Fibroblast of the conjunctiva (primary cell): ENCODE results near the gene CDKN2B-AS1.
"Not testable (repeated sequence)": the region's sequence is repeated elsewhere in the genome, so short reads cannot be mapped to it uniquely, and the experiment has no call there.

Experiments used
- DNase-seq: peaks from one replicate; pipeline ENCODE4 v3.0.0-alpha.2; 2010; ENCODE audit warnings: low read depth

Gene CDKN2B-AS1

DNA sequence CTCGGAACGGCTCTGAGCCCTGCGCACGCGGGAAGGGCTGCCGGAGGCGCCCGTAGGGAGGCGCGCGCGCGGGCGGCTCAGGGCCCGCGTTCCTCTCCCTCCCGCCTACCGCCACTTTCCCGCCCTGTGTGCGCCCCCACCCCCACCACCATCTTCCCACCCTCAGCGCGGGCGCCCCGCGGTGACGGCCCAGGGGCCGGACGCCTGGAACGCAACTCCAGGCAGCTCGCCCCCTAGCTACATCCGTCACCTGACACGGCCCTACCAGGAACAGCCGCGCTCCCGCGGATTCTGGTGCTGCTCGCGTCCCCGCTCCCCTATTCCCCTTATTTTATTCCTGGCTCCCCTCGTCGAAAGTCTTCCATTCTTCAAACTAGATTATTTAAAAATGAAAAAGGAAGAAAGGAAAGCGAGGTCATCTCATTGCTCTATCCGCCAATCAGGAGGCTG is at the start of gene CDKN2B-AS1:
CDKN2B-AS1 (plus strand) TSS at position 236 of the 450 bp plus-strand sequence.
- DNase-seq = no peak

DNA sequence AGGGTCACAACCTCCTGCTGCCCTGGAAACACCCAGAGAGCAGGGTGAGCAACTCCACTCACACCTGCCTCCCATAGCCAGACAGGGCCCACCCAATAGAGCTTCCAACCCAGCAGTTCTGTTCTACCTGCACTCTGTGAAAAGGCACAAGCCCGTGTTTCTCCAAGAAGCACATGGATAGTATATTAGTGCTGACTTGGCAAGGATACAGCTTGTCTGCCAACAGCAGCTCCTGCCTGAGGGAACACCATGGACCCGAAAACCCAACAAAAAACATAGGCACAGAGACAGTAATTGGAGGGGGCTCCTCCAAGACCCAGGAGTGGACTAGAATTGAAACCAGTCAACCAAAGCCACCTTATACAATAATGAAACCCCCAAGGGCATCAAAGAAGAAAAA is 49.0 kb upstream of the CDKN2B-AS1 start:
- no peak for DNase-seq

DNA sequence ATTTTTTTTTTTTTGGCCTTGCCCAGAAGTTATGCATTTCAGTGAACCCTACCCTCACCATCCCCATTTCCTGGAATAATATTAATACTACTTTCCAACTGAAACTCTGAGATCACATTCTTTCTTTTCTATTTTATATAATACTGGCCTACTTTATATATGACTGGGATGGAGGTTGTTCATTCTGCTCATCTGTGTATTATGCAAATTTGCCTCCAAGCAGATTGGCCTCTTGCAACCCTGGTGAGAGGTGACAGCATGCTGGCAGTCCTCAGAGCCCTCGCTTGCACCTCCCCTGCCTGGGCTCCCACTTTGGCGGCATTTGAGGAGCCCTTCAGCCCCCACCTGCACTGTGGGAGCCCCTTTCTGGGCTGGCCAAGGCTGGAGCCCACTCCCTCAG is 35.8 kb upstream of the CDKN2B-AS1 start:
- no peak for DNase-seq

GRCh38 chr9:21959268-21959667 is 35.3 kb upstream of the CDKN2B-AS1 start:
- DNase-seq = not testable (repeated sequence)

DNA sequence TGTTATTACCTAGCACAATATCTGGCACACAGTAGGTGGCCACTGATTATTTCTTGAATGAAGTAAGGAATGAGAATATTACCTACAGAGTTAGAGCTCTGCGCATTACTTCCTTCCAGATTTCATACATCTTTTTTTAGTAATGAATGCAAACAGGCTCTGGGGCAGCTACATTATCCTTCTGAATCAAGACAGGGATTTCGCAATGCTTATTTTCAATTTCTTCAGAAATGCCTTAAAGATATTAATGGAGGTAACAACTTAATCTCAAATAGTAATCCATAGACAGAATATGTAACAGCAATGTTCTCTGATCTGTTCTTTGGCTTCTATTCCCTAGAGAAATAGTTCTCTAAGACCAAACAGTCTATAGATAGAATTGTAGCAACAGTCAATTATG is 33.0 kb upstream of the CDKN2B-AS1 start:
- no peak for DNase-seq

DNA sequence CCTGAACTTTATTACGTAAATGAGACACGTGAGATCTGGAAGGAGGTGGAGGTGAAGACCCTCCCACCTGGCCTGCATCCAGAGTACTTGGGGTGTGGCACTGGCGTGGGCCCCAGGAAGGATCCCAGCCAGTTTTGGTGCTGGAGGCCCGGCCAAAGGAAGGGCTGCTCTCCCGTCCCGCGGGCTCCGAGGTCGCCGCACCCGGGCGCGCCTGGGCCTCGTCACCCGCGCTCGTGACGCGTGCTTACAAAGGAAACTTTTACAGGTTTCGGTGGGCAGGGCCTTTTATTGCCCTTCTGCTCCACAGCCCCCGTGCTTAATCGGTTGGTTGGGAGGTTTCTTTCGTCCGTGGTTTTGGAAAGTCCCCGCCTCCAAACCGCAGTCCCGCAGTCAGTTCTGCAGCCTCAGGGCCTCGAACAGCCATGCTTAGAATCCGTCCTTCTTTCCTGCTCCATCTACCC is 29.6 kb upstream of the CDKN2B-AS1 start:
- DNase-seq = peak; percentile 35

DNA sequence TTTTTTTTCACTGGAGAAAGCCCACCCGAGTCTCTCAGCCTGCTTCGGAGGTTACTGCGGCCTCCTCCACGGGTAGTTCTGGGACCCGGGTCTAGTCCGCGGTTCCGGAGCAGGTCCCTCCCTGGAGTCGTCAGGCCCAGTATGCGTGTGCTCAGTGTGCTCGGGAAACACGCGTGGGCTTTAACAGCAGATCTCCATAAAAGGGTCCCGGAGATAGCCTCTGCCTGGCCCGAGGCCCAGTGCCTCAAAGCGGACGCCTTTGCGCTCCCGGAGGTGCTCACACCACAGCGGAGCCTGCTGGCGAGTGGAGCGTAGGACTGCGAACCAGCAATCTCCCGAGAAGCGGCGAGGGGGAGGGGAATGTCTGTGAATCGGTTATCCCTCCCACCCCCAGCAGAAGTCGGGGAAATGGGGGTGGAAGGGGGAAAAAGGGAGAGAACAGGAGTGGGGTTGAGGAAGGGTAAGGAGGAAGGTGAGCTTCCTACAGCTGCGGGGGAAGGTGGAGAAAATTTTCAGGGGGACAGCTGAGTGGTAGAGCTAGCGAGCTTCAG is 29.1 kb upstream of the CDKN2B-AS1 start:
- DNase-seq = peak; percentile 34

DNA sequence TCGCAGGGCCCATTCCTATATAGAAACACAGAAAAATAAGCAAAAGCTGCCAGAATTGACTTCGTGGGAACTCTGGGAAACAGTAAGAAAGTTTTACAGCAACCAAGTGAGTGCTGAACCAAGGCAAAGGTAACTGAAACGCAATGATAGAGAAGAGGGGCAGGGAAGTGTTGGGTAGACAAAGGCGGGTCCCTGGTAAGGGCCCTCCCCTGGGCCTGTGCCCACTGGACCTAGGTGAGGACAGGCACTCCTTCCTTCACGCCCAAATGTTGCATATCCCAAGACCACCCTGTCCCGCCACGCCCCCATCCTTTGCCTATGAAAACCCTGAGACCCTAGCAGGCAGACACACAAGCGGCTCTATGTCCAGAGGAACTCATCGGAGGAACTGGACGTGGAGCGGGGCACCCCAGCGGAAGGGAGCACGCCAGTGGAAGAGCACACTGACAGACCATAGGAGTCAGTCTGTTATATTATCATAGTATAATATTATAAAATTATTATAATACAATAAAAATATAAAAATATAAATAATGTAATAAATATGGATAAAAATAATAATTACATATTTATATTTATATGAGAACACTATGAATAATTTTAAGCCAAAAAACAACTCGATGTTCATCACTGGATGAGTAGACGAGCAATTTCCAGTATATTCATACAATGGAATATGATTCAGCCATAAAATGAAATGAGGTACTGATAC is 28.3 kb upstream of the CDKN2B-AS1 start:
- DNase-seq = no peak

DNA sequence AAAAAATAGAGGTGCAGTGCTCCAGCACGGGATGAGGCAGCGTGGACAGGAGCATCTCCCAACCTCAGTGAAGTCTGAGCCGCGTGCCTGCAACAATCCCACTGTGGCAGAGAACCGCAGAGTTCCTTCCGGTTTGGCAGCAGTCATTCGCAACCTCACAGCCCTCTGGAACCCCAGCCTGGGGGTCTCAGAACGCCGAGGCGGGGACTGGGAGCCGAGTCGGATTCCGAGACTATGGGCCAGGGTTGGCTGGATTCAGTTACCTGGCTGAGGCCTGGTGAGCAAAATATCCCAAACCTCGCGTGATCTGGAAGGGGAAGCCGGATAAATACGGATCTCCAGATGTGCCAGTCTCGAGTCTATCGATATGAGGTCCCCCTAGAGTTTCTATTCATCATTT is 27.4 kb upstream of the CDKN2B-AS1 start:
- no peak for DNase-seq

GRCh38 chr9:21967702-21968101 is 26.9 kb upstream of the CDKN2B-AS1 start:
- no peak for DNase-seq

GRCh38 chr9:21968331-21969010 is 26.1 kb upstream of the CDKN2B-AS1 start:
- DNase-seq = no peak

GRCh38 chr9:21969011-21969940 is 25.3 kb upstream of the CDKN2B-AS1 start:
- no peak for DNase-seq

GRCh38 chr9:21969951-21970799 is 24.4 kb upstream of the CDKN2B-AS1 start:
- DNase-seq = no peak

DNA sequence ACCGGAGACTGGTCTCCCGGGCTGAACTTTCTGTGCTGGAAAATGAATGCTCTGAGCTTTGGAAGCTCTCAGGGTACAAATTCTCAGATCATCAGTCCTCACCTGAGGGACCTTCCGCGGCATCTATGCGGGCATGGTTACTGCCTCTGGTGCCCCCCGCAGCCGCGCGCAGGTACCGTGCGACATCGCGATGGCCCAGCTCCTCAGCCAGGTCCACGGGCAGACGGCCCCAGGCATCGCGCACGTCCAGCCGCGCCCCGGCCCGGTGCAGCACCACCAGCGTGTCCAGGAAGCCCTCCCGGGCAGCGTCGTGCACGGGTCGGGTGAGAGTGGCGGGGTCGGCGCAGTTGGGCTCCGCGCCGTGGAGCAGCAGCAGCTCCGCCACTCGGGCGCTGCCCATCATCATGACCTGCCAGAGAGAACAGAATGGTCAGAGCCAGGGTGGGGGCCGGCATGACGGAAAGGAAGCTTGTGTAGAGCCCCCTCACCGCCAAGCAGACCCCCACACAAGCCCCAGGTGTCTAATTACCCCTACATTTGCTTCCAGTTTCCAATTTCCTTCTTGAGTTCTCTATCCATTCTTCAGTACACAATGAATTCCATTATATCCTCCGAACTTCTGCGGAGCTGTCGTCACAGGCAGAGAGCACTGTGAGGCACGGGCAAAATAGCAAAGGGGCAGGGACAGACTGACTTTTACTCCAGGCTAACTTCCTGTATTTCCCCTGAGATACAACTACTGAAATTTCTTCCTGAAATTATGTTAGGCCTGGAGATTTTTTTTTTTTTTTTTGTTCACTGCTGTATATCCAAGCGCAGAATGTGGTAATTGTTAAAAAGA is 23.6 kb upstream of the CDKN2B-AS1 start:
- DNase-seq = no peak

DNA sequence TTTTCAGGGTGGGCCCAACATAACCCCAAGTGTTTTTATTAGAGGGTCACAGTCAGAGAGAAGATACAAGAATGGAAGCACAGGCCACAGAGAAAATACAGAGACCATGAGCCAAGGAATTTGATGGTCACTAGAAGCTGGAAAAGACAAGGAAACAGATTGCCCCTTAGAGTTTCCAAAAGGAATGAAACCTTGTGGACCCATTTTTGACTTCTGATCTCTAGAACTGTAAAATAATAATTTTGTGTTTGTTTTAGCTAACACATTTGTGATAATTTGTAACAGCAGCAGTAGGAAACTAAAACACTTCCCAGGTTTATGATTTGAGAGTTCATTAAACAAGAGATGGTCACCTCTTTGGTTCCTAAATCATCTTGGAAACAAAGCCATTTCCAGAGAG is 22.2 kb upstream of the CDKN2B-AS1 start:
- DNase-seq = no peak

GRCh38 chr9:21974343-21974721 is 20.3 kb upstream of the CDKN2B-AS1 start:
- DNase-seq = no peak

DNA sequence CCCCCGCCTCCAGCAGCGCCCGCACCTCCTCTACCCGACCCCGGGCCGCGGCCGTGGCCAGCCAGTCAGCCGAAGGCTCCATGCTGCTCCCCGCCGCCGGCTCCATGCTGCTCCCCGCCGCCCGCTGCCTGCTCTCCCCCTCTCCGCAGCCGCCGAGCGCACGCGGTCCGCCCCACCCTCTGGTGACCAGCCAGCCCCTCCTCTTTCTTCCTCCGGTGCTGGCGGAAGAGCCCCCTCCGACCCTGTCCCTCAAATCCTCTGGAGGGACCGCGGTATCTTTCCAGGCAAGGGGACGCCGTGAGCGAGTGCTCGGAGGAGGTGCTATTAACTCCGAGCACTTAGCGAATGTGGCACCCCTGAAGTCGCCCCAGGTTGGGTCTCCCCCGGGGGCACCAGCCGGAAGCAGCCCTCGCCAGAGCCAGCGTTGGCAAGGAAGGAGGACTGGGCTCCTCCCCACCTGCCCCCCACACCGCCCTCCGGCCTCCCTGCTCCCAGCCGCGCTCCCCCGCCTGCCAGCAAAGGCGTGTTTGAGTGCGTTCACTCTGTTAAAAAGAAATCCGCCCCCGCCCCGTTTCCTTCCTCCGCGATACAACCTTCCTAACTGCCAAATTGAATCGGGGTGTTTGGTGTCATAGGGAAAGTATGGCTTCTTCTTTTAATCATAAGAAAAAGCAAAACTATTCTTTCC is 19.7 kb upstream of the CDKN2B-AS1 start:
- DNase-seq = no peak

- no peak for DNase-seq
Observed at GRCh38 chr9:21976334-21976875, 18.2 kb upstream of the CDKN2B-AS1 start.

GRCh38 chr9:21982391-21982790 is 12.2 kb upstream of the CDKN2B-AS1 start:
- DNase-seq = no peak
